Liver (tissue), 9 donors: ENCODE results near the gene CXCL6. TPM values are rescaled to one million over a fixed set of nuclear protein-coding genes. Genes with fewer than 3 reads are reported as not detected.

Experiments
- DNase-seq: peaks from one replicate; pipeline ENCODE4 v3.0.0-alpha.2; 2017; ENCODE audit warnings: low spot score
- H3K27ac ChIP-seq, 2 donors: one replicate each; pipeline ENCODE4 v1.7.0; 2013; ENCODE audit warnings: inconsistent platforms in 2 of 2, low read length in 2 of 2, control low read depth in 1 of 2, low read depth in 1 of 2, mild to moderate bottlenecking in 1 of 2
- H3K27me3 ChIP-seq, 4 donors: one replicate each; pipeline versions ENCODE4 v1.6.1 to v1.7.0; 2013; ENCODE audit warnings: low read length in 3 of 4, inconsistent platforms in 1 of 4, mild to moderate bottlenecking in 1 of 4, moderate library complexity in 1 of 4; ENCODE audit not compliant: control insufficient read depth in 4 of 4, insufficient read depth in 4 of 4
- H3K36me3 ChIP-seq, 4 donors: one replicate each; pipeline versions ENCODE4 v1.6.1 to v1.7.0; 2013; ENCODE audit warnings: low read length in 3 of 4, mild to moderate bottlenecking in 3 of 4, low read depth in 1 of 4, moderate library complexity in 1 of 4; ENCODE audit not compliant: control insufficient read depth in 4 of 4, insufficient read depth in 3 of 4
- H3K4me1 ChIP-seq, 4 donors: one replicate each; pipeline versions ENCODE4 v1.6.1 to v1.7.0; 2013; ENCODE audit warnings: low read length in 3 of 4, mild to moderate bottlenecking in 3 of 4, moderate library complexity in 1 of 4; ENCODE audit not compliant: control insufficient read depth in 4 of 4, insufficient read depth in 4 of 4
- H3K4me3 ChIP-seq, 3 donors: one replicate each; pipeline versions ENCODE4 v1.6.1 to v1.7.0; 2013; ENCODE audit warnings: low read length in 3 of 3, control low read depth in 1 of 3, low read depth in 1 of 3, mild to moderate bottlenecking in 1 of 3
- H3K9ac ChIP-seq, 2 donors: one replicate each; pipeline ENCODE4 v1.7.0; 2013; ENCODE audit warnings: low read length in 2 of 2, mild to moderate bottlenecking in 2 of 2, moderate library complexity in 2 of 2, control low read depth in 1 of 2, low read depth in 1 of 2
- H3K9me3 ChIP-seq, 4 donors: one replicate each; pipeline versions ENCODE4 v1.6.1 to v1.7.0; 2013; ENCODE audit warnings: low read length in 3 of 4; ENCODE audit not compliant: control insufficient read depth in 4 of 4
- ATF3 ChIP-seq: IDR thresholded peaks from 2 replicates; pipeline ENCODE4 v1.6.1; 2016; ENCODE audit warnings: antibody characterized with exemption
- EGR1 ChIP-seq, 2 donors: IDR thresholded peaks; 2 replicates each; pipeline ENCODE4 v1.6.1; 2016 to 2018; ENCODE audit warnings: antibody characterized with exemption in 2 of 2, low read depth in 2 of 2
- FOXA1 ChIP-seq: IDR thresholded peaks from 2 replicates; pipeline ENCODE4 v1.6.1; 2016; ENCODE audit warnings: antibody characterized with exemption
- FOXA2 ChIP-seq: IDR thresholded peaks from 2 replicates; pipeline ENCODE4 v1.6.1; 2016; ENCODE audit warnings: antibody characterized with exemption
- GABPA ChIP-seq, 2 donors: IDR thresholded peaks in 1 of 2; conservative IDR thresholded peaks in 1 of 2; 2 replicates each; pipeline ENCODE4 v1.6.1; 2016; ENCODE audit warnings: antibody characterized with exemption in 2 of 2, mild to moderate bottlenecking in 1 of 2, moderate library complexity in 1 of 2
- HNF4A ChIP-seq, 2 donors: conservative IDR thresholded peaks; 2 replicates each; pipeline ENCODE4 v1.6.1; 2016; ENCODE audit warnings: antibody characterized with exemption in 2 of 2, mild to moderate bottlenecking in 2 of 2
- JUND ChIP-seq, 2 donors: IDR thresholded peaks; 2 replicates each; pipeline ENCODE4 v1.6.1; 2016; ENCODE audit warnings: antibody characterized with exemption in 2 of 2
- MAX ChIP-seq: IDR thresholded peaks from 2 replicates; pipeline ENCODE4 v1.6.1; 2016; ENCODE audit warnings: antibody characterized with exemption
- NR2F2 ChIP-seq: IDR thresholded peaks from 2 replicates; pipeline ENCODE4 v1.6.1; 2016; ENCODE audit warnings: antibody characterized with exemption
- RAD21 ChIP-seq, 2 donors: IDR thresholded peaks; 2 replicates each; pipeline ENCODE4 v1.6.1; 2016; ENCODE audit warnings: antibody characterized with exemption in 2 of 2, mild to moderate bottlenecking in 2 of 2
- RXRA ChIP-seq, 2 donors: IDR thresholded peaks; 2 replicates each; pipeline ENCODE4 v1.6.1; 2017 to 2018; ENCODE audit warnings: antibody characterized with exemption in 2 of 2, mild to moderate bottlenecking in 1 of 2
- SP1 ChIP-seq: IDR thresholded peaks from 2 replicates; pipeline ENCODE4 v1.6.1; 2018; ENCODE audit warnings: antibody characterized with exemption, mild to moderate bottlenecking
- TAF1 ChIP-seq: conservative IDR thresholded peaks from 2 replicates; pipeline ENCODE4 v1.6.1; 2016; ENCODE audit warnings: antibody characterized with exemption, mild to moderate bottlenecking
- YY1 ChIP-seq: IDR thresholded peaks from 2 replicates; pipeline ENCODE4 v1.6.1; 2016; ENCODE audit warnings: antibody characterized with exemption, mild to moderate bottlenecking
- ZBTB33 ChIP-seq: IDR thresholded peaks from 2 replicates; pipeline ENCODE4 v1.6.1; 2016; ENCODE audit warnings: antibody characterized with exemption
- WGBS: extraction: QIAGEN DNeasy Blood & Tissue Kit; methylation state at CpG from one replicate; pipeline ENCODE4 v1.1.7; 2013; 5-methylcytosine and 5-hydroxymethylcytosine counted together
- polyA plus RNA-seq, 2 donors: library from polyadenylated mRNA; stranded (reverse) in 1 of 2; unstranded in 1 of 2; fragments of 200-250 nt in 1 of 2; fragments of >200 nt in 1 of 2; fragmentation: Nextera tagmentation in 1 of 2; extraction: Ambion mirVana in 1 of 2; gene quantifications; one replicate each; pipeline versions ENCODE4 v1.2.1 to v1.2.3, GENCODE V29; 2013 to 2015
- total RNA-seq, 2 donors: library from RNA; depleted of rRNA; stranded (reverse); fragments of >200 nt; gene quantifications; one replicate each; pipeline ENCODE4 v1.2.3, GENCODE V29; 2014
- TF ChIP-seq, protein P1 (sequence below): fragments of 150-350 bp; IDR thresholded peaks from 2 replicates; pipeline ENCODE4 v1.5.1; 2017; ENCODE audit warnings: improper control_type of control experiment, low read depth, low read length; ENCODE audit not compliant: missing input control
- donor health status: healthy.
- donor health status: healthy.
- donor health status: healthy.
- donor health status: healthy.
- donor health status: healthy.

Gene CXCL6
- total and polyA plus RNA-seq, 4 donors = 0.19 to 5.5 (median 3.2) TPM

GRCh38 chr4:73844345-73844744, 7.9 kb downstream of the CXCL6 start:
- 48% methylated on average over 3 of the region's 3 CpGs for WGBS
- no peak overlapping the region for H3K4me3 ChIP-seq
- peaks cover 0 to 15% (median 3%) of the 10 kb centered on the region in 4 donors for H3K4me1 ChIP-seq
- DNase-seq = no peak
- no peaks in the 10 kb centered on the region for H3K36me3 ChIP-seq
- TF ChIP-seq TAF1 = no peak
- no peak for TF ChIP-seq EGR1 (IDR thresholded peaks at IDR 0.05; ENCODE audit: low read depth in 2 of 2)
- no peak for TF ChIP-seq RAD21 (IDR thresholded peaks at IDR 0.05)
- no peak for TF ChIP-seq ATF3
- no peak for TF ChIP-seq SP1
- no peak overlapping the region for H3K27ac ChIP-seq
- H3K9ac ChIP-seq = no peak overlapping the region
- H3K27me3 ChIP-seq = no peaks in the 10 kb centered on the region
- no peaks in the 10 kb centered on the region for H3K9me3 ChIP-seq

GRCh38 chr4:73844806-73845205, 8.3 kb downstream of the CXCL6 start:
- Histone ChIP-seq H3K9me3 (no peaks in the 10 kb centered on the region), H3K9ac (no peak overlapping the region), H3K27me3 (no peaks in the 10 kb centered on the region), H3K36me3 (no peaks in the 10 kb centered on the region), H3K4me3 (no peak overlapping the region), H3K27ac (no peak overlapping the region), H3K4me1 (peaks cover 0 to 15% (median 4%) of the 10 kb centered on the region in 4 donors)
- WGBS = 54% methylated on average over 2 of the region's 2 CpGs
- TF ChIP-seq NR2F2 = no peak
- TF ChIP-seq RAD21 (IDR thresholded peaks at IDR 0.05) = no peak
- TF ChIP-seq JUND (IDR thresholded peaks at IDR 0.05) = no peak
- TF ChIP-seq, protein P1, sequence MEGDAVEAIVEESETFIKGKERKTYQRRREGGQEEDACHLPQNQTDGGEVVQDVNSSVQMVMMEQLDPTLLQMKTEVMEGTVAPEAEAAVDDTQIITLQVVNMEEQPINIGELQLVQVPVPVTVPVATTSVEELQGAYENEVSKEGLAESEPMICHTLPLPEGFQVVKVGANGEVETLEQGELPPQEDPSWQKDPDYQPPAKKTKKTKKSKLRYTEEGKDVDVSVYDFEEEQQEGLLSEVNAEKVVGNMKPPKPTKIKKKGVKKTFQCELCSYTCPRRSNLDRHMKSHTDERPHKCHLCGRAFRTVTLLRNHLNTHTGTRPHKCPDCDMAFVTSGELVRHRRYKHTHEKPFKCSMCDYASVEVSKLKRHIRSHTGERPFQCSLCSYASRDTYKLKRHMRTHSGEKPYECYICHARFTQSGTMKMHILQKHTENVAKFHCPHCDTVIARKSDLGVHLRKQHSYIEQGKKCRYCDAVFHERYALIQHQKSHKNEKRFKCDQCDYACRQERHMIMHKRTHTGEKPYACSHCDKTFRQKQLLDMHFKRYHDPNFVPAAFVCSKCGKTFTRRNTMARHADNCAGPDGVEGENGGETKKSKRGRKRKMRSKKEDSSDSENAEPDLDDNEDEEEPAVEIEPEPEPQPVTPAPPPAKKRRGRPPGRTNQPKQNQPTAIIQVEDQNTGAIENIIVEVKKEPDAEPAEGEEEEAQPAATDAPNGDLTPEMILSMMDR = no peak
- no peak for TF ChIP-seq ATF3
- no peak for TF ChIP-seq FOXA2
- TF ChIP-seq MAX = no peak
- TF ChIP-seq SP1 = no peak
- TF ChIP-seq GABPA (IDR thresholded peaks at IDR 0.05 in 1 of 2, conservative IDR thresholded peaks at IDR 0.05 in 1 of 2) = no peak
- DNase-seq = no peak

GRCh38 chr4:73847526-73848182, 11.2 kb downstream of the CXCL6 start:
- H3K27me3 ChIP-seq = no peaks in the 10 kb centered on the region
- peak overlapping the region in 1 of 2 donors; percentile 15 for H3K27ac ChIP-seq
- H3K4me1 ChIP-seq = peaks cover 0 to 15% (median 4%) of the 10 kb centered on the region in 4 donors
- WGBS = 87% methylated on average over 3 of the region's 3 CpGs
- TF ChIP-seq FOXA1 (no peak), ZBTB33 (no peak), YY1 (no peak), JUND (IDR thresholded peaks at IDR 0.05) (no peak), TAF1 (no peak), SP1 (no peak), EGR1 (IDR thresholded peaks at IDR 0.05; ENCODE audit: low read depth in 2 of 2) (no peak), RXRA (IDR thresholded peaks at IDR 0.05) (no peak), HNF4A (conservative IDR thresholded peaks at IDR 0.05) (no peak)
- TF ChIP-seq, protein P1 = no peak
- DNase-seq = no peak
- no peak overlapping the region for H3K9ac ChIP-seq
- no peaks in the 10 kb centered on the region for H3K36me3 ChIP-seq
- no peaks in the 10 kb centered on the region for H3K9me3 ChIP-seq
- no peak overlapping the region for H3K4me3 ChIP-seq
